Calu3 (cell line): ENCODE data around the gene LRRC56. TPM values are rescaled to one million over a fixed set of nuclear protein-coding genes. Genes with fewer than 3 reads are reported as not detected.

Experiments
- BruUV-seq: library from RNA; stranded (reverse); fragments of 400-500 nt; replicated peaks from 2 replicates; lab custom pipeline; 2021; lab: Mats Ljungman, UMichigan
- CTCF ChIA-PET: fragments of 300-600 bp; sonication (Branson Sonifier 250); formaldehyde crosslinking; loops from one replicate; lab custom pipeline; 2022; ENCODE audit warnings: antibody characterized with exemption; lab: Charles Lee
- DNase-seq: peaks from one replicate; pipeline ENCODE4 v3.0.0; 2022
- H3K27ac Mint-ChIP-seq: one replicate; pipeline ENCODE4 v1.8.0; 2022; ENCODE audit warnings: mixed read lengths; ENCODE audit not compliant: unreplicated experiment
- H3K27me3 Mint-ChIP-seq: one replicate; pipeline ENCODE4 v1.8.0; 2022; ENCODE audit warnings: mixed read lengths; ENCODE audit not compliant: unreplicated experiment
- H3K36me3 Mint-ChIP-seq: one replicate; pipeline ENCODE4 v1.8.0; 2022; ENCODE audit warnings: mild to moderate bottlenecking, moderate library complexity, mixed read lengths; ENCODE audit not compliant: insufficient read depth, unreplicated experiment
- H3K4me1 Mint-ChIP-seq: one replicate; pipeline ENCODE4 v1.8.0; 2022; ENCODE audit warnings: mild to moderate bottlenecking, low read depth, mixed read lengths; ENCODE audit not compliant: unreplicated experiment
- H3K4me3 Mint-ChIP-seq: one replicate; pipeline ENCODE4 v1.8.0; 2022; ENCODE audit warnings: mild to moderate bottlenecking, low read depth, moderate library complexity, mixed read lengths; ENCODE audit not compliant: unreplicated experiment
- H3K9me3 Mint-ChIP-seq: one replicate; pipeline ENCODE4 v1.8.0; 2022; ENCODE audit warnings: low read depth, mixed read lengths; ENCODE audit not compliant: unreplicated experiment
- CTCF ChIP-seq: fragments of 200-600 bp; IDR thresholded peaks from one replicate; pipeline ENCODE4 v1.8.0; 2022; ENCODE audit warnings: antibody characterized with exemption; ENCODE audit not compliant: unreplicated experiment
- intact Hi-C: fragments of 100-400 bp; cut with micrococcal nuclease; formaldehyde crosslinking; loops from one replicate; pipeline ENCODE4 v1.10.0; 2022; ENCODE audit not compliant: unreplicated experiment
- total RNA-seq: library from RNA; stranded (reverse); gene quantifications from 2 replicates; pipeline ENCODE4 v1.2.3, GENCODE V29; 2022

LRRC56 gene
- total RNA-seq, 1 experiment from 2014 or later, result 2.6 TPM

- H3K36me3 Mint-ChIP-seq, result peaks cover 66% of the 10 kb centered on the region
- no TSS peak for BruUV-seq
Observed at GRCh38 chr11:495537-495931, 41.8 kb upstream of the LRRC56 start.

GRCh38 chr11:496834-497564 lies 40.3 kb upstream of the LRRC56 start:
- no peak for TF ChIP-seq CTCF
- H3K27me3 Mint-ChIP-seq, result no peaks in the 10 kb centered on the region
- CTCF ChIA-PET, result no interaction called here
- no peak overlapping the region for H3K27ac Mint-ChIP-seq
- intact Hi-C loops, result no loop called here
- H3K36me3 Mint-ChIP-seq, result peaks cover 67% of the 10 kb centered on the region
- no TSS peak for BruUV-seq
- H3K4me1 Mint-ChIP-seq, result no peaks in the 10 kb centered on the region
- H3K4me3 Mint-ChIP-seq, result peak overlapping the region; percentile 36
- no peaks in the 10 kb centered on the region for H3K9me3 Mint-ChIP-seq
- DNase-seq, result no peak

More at GRCh38 chr11:495537-495931, 41.8 kb upstream of the LRRC56 start:
- TF ChIP-seq CTCF, result no peak
- no peak overlapping the region for H3K27ac Mint-ChIP-seq
- intact Hi-C loops, result no loop called here
- no peaks in the 10 kb centered on the region for H3K27me3 Mint-ChIP-seq
- H3K4me1 Mint-ChIP-seq, result no peaks in the 10 kb centered on the region
- CTCF ChIA-PET, result no interaction called here
- no peaks in the 10 kb centered on the region for H3K9me3 Mint-ChIP-seq
- no peak overlapping the region for H3K4me3 Mint-ChIP-seq
- no peak for DNase-seq

GRCh38 chr11:497565-498296 lies 39.6 kb upstream of the LRRC56 start:
- CTCF ChIA-PET, result interaction anchor here (0.6 kb wide), 1 partner anchor 143 kb away, joined by 6 read pairs; no protein-coding TSS in a partner anchor
- H3K27me3 Mint-ChIP-seq, result no peaks in the 10 kb centered on the region
- H3K36me3 Mint-ChIP-seq, result peaks cover 60% of the 10 kb centered on the region
- BruUV-seq, result no TSS peak
- peak overlapping the region; percentile 54 for H3K27ac Mint-ChIP-seq
- TF ChIP-seq CTCF, result no peak
- no peaks in the 10 kb centered on the region for H3K4me1 Mint-ChIP-seq
- H3K9me3 Mint-ChIP-seq, result no peaks in the 10 kb centered on the region
- peak overlapping the region; percentile 36 for H3K4me3 Mint-ChIP-seq
- no peak for DNase-seq
- intact Hi-C loops, result no loop called here

- H3K27ac Mint-ChIP-seq, result peak overlapping the region; percentile 31
- H3K4me3 Mint-ChIP-seq, result no peak overlapping the region
- H3K27me3 Mint-ChIP-seq, result no peaks in the 10 kb centered on the region
- CTCF ChIA-PET, result interaction anchor here (0.6 kb wide), 1 partner anchor 143 kb away, joined by 6 read pairs; no protein-coding TSS in a partner anchor
- no TSS peak for BruUV-seq
- TF ChIP-seq CTCF, result no peak
- peaks cover 56% of the 10 kb centered on the region for H3K36me3 Mint-ChIP-seq
- DNase-seq, result no peak
- intact Hi-C loops, result no loop called here
- H3K9me3 Mint-ChIP-seq, result no peaks in the 10 kb centered on the region
- H3K4me1 Mint-ChIP-seq, result no peaks in the 10 kb centered on the region
Observed at GRCh38 chr11:498297-499181, 38.8 kb upstream of the LRRC56 start.
